ENCODE results near the gene ZSCAN16. TPM values are rescaled to one million over a fixed set of nuclear protein-coding genes. Genes with fewer than 3 reads are reported as not detected.

The ZSCAN16 gene
- total and polyA plus RNA-seq, 9 of the 15 experiments (the other 6 are each of a cell fraction or from before 2014, with no cell fraction given): 0.08 TPM; not detected in 8

GRCh38 chr6:28104392-28105244 is 19.8 kb upstream of the ZSCAN16 start (continued):
- 0 out of 2 replicates have a peak, but pooled peaks have one; percentile 50 for TF ChIP-seq HIVEP1 (CRISPR knock-in tag; IDR thresholded peaks at IDR 0.05)
- no peak for TF ChIP-seq GABPB2 (CRISPR knock-in tag; conservative IDR thresholded peaks at IDR 0.05)
- peak; percentile 43; the same call in 1 of the 2 replicates for TF ChIP-seq MTA1 (IDR thresholded peaks at IDR 0.05; ENCODE audit: borderline replicate concordance)
- TF ChIP-seq ZBED1 (IDR thresholded peaks at IDR 0.05): peak; percentile 80; the same call in 1 of the 2 replicates
- no peak for TF ChIP-seq MYBL2 (IDR thresholded peaks at IDR 0.05; ENCODE audit: low read depth)
- TF ChIP-seq MYBL2 (CRISPR knock-in tag; IDR thresholded peaks at IDR 0.05; ENCODE audit: borderline replicate concordance): no peak
- no peak for TF ChIP-seq ZNF644 (tag; IDR thresholded peaks at IDR 0.05; ENCODE audit: low read depth)
- TF ChIP-seq SPI1 (IDR thresholded peaks at IDR 0.05; ENCODE audit: borderline replicate concordance, low read depth, low read length): peak; percentile 68
- TF ChIP-seq ZBTB1 (CRISPR knock-in tag; IDR thresholded peaks at IDR 0.05; ENCODE audit: borderline replicate concordance, low read depth): peak; percentile 53; the same call in 1 of the 2 replicates
- TF ChIP-seq ZNF830 (CRISPR knock-in tag; IDR thresholded peaks at IDR 0.05): peak; percentile 94
- TF ChIP-seq ZNF511 (CRISPR knock-in tag; IDR thresholded peaks at IDR 0.05): peak; percentile 89; the same call in 1 of the 2 replicates
- TF ChIP-seq SMAD2 (IDR thresholded peaks at IDR 0.05; ENCODE audit: low read depth, low read length): no peak
- peak; percentile 45; the same call in 1 of the 2 replicates for TF ChIP-seq NR4A1 (CRISPR knock-in tag; IDR thresholded peaks at IDR 0.05)
- peak; percentile 84; the same call in 1 of the 2 replicates for TF ChIP-seq NR4A1 (tag; IDR thresholded peaks at IDR 0.05)
- TF ChIP-seq MYNN (IDR thresholded peaks at IDR 0.05): peak; percentile 78
- no peak for TF ChIP-seq MYNN (CRISPR knock-in tag; IDR thresholded peaks at IDR 0.05)
- no peak; the same call in 1 of the 2 replicates for TF ChIP-seq MECOM (CRISPR knock-in tag; IDR thresholded peaks at IDR 0.05)
- TF ChIP-seq ZNF212 (CRISPR knock-in tag; IDR thresholded peaks at IDR 0.05): peak; percentile 61; the same call in 1 of the 2 replicates
- peak; percentile 62; the same call in 1 of the 2 replicates for TF ChIP-seq KLF6 (CRISPR knock-in tag; IDR thresholded peaks at IDR 0.05; ENCODE audit: borderline replicate concordance)
- TF ChIP-seq ERF (CRISPR knock-in tag; IDR thresholded peaks at IDR 0.05): peak; percentile 74; the same call in 1 of the 2 replicates
- peak; percentile 91; the same call in 1 of the 2 replicates for TF ChIP-seq CTBP1 (IDR thresholded peaks at IDR 0.05; ENCODE audit: borderline replicate concordance)
- TF ChIP-seq XRCC5 (IDR thresholded peaks at IDR 0.05; ENCODE audit: low read depth, low read length): peak; percentile 90
- TF ChIP-seq ARHGAP35 (IDR thresholded peaks at IDR 0.05; ENCODE audit: partially characterized antibody): no peak
- TF ChIP-seq MITF (IDR thresholded peaks at IDR 0.05): no peak
- 0 out of 2 replicates have a peak, but pooled peaks have one; percentile 42 for TF ChIP-seq ZNF764 (CRISPR knock-in tag; IDR thresholded peaks at IDR 0.05; ENCODE audit: low read depth)
- no peak for TF ChIP-seq BRCA1 (IDR thresholded peaks at IDR 0.05)
- TF ChIP-seq BRCA1 (CRISPR knock-in tag; IDR thresholded peaks at IDR 0.05): no peak
- TF ChIP-seq ATF2 (CRISPR knock-in tag; IDR thresholded peaks at IDR 0.05): no peak
- TF ChIP-seq GABPA (tag; conservative IDR thresholded peaks at IDR 0.05; ENCODE audit: low read depth): peak; percentile 95
